SK-N-SH (cell line): ENCODE measurements around the gene CCT6A. TPM values are rescaled to one million over a fixed set of nuclear protein-coding genes. Genes with fewer than 3 reads are reported as not detected.
A peak's percentile ranks its signal among the peaks of the same experiment; 100 is the strongest.

Experiments
- CTCF ChIA-PET: fragments of 300-600, 350-600 bp; formaldehyde crosslinking; extraction: SDS; loops from one replicate; lab custom pipeline; 2021; lab: Yijun Ruan, JAX
- POLR2A ChIA-PET: fragments of 350-600 bp; sonication (Branson Sonifier 250); formaldehyde crosslinking; extraction: SDS; loops from one replicate; lab custom pipeline; 2020; ENCODE audit warnings: antibody characterized with exemption, inconsistent platforms; lab: Yijun Ruan, JAX
- DNase-seq: peaks from one replicate; pipeline ENCODE4 v3.0.0; 2012
- H2AFZ ChIP-seq: fragments of 200-600 bp; sonication (generic); 2 replicates; pipeline ENCODE4 v1.8.1; 2016; ENCODE audit warnings: antibody characterized with exemption, mild to moderate bottlenecking, low read depth
- H3F3A ChIP-seq: fragments of 200-600 bp; sonication (generic); replicated peaks from 2 replicates; pipeline ENCODE3; 2016; ENCODE audit warnings: antibody characterized with exemption, mild to moderate bottlenecking; ENCODE audit not compliant: insufficient read depth
- H3K27ac ChIP-seq, 2 experiments: fragments of 200-500 bp in 1 of 2; fragments of 200-600 bp in 1 of 2; sonication (Bioruptor generic) in 1 of 2; sonication (generic), shearing (Covaris generic) in 1 of 2; 2 replicates each; pipeline versions ENCODE4 v1.5.1 to v1.6.1; 2014 to 2016; ENCODE audit warnings: low read depth in 2 of 2, inconsistent platforms in 1 of 2, low read length in 1 of 2, mild to moderate bottlenecking in 1 of 2, mixed read lengths in 1 of 2
- H3K27me3 ChIP-seq: fragments of 200-600 bp; sonication (generic), shearing (Covaris generic); 2 replicates; pipeline ENCODE4 v1.6.1; 2016; ENCODE audit warnings: mixed run types; ENCODE audit not compliant: insufficient read depth
- H3K36me3 ChIP-seq, 2 experiments: fragments of 200-500 bp in 1 of 2; fragments of 200-600 bp in 1 of 2; sonication (Bioruptor generic) in 1 of 2; sonication (generic) in 1 of 2; replicated peaks in 1 of 2; 2 replicates each; pipeline versions ENCODE3 to v1.5.1; 2014 to 2016; ENCODE audit warnings: low read length in 1 of 2, mild to moderate bottlenecking in 1 of 2; ENCODE audit not compliant: insufficient read depth in 2 of 2, control insufficient read depth in 1 of 2
- H3K4me1 ChIP-seq, 2 experiments: fragments of 200-500 bp in 1 of 2; fragments of 200-600 bp in 1 of 2; sonication (Bioruptor generic) in 1 of 2; sonication (generic), shearing (Covaris generic) in 1 of 2; 2 replicates each; pipeline versions ENCODE4 v1.5.1 to v1.6.1; 2014 to 2016; ENCODE audit warnings: low read depth in 1 of 2, low read length in 1 of 2, mixed run types in 1 of 2; ENCODE audit not compliant: insufficient read depth in 2 of 2, control insufficient read depth in 1 of 2
- H3K4me2 ChIP-seq: fragments of 200-600 bp; sonication (generic), shearing (Covaris generic); 2 replicates; pipeline ENCODE4 v1.6.1; 2017; ENCODE audit warnings: mixed run types
- H3K4me3 ChIP-seq, 2 experiments: fragments of 200-500 bp in 1 of 2; fragments of 200-600 bp in 1 of 2; sonication (Bioruptor generic) in 1 of 2; sonication (generic), shearing (Covaris generic) in 1 of 2; 2 replicates each; pipeline versions ENCODE4 v1.5.1 to v1.8.1; 2014 to 2016; ENCODE audit warnings: low read depth in 2 of 2, inconsistent platforms in 1 of 2, low read length in 1 of 2, mild to moderate bottlenecking in 1 of 2, mixed read lengths in 1 of 2, moderate library complexity in 1 of 2
- H3K79me2 ChIP-seq: fragments of 200-600 bp; sonication (generic); 2 replicates; pipeline ENCODE4 v1.8.1; 2017; ENCODE audit warnings: mild to moderate bottlenecking; ENCODE audit not compliant: insufficient read depth
- H3K9ac ChIP-seq: fragments of 200-600 bp; sonication (generic); 2 replicates; pipeline ENCODE4 v1.6.1; 2017; ENCODE audit warnings: mixed run types
- H3K9me2 ChIP-seq: fragments of 200-600 bp; sonication (generic); 2 replicates; pipeline ENCODE4 v1.6.1; 2017; ENCODE audit warnings: mixed run types
- H3K9me3 ChIP-seq: fragments of 200-600 bp; sonication (generic); 2 replicates; pipeline ENCODE4 v1.6.1; 2017; ENCODE audit warnings: mixed run types, mild to moderate bottlenecking, moderate library complexity
- H4K20me1 ChIP-seq: fragments of 200-600 bp; sonication (generic); 2 replicates; pipeline ENCODE4 v1.6.1; 2017; ENCODE audit warnings: mild to moderate bottlenecking, mixed run types; ENCODE audit not compliant: insufficient read depth
- CHD2 ChIP-seq: fragments of 150-350 bp; IDR thresholded peaks from 2 replicates; pipeline ENCODE4 v1.6.1; 2018; ENCODE audit warnings: low read length; ENCODE audit not compliant: partially characterized antibody
- CTCF ChIP-seq: fragments of 200-600 bp; sonication (generic); IDR thresholded peaks from 2 replicates; pipeline ENCODE4 v1.6.1; 2017; ENCODE audit warnings: antibody characterized with exemption, mild to moderate bottlenecking, moderate library complexity
- ELF1 ChIP-seq: IDR thresholded peaks from 2 replicates; pipeline ENCODE4 v1.4.0; 2012
- EP300 ChIP-seq, 2 experiments: IDR thresholded peaks; 2 replicates each; pipeline versions ENCODE4 v1.4.0 to v1.6.1; 2012; ENCODE audit warnings: borderline replicate concordance in 1 of 2, low read depth in 1 of 2, low read length in 1 of 2
- FOXJ3 ChIP-seq: sonication (generic); formaldehyde crosslinking; IDR thresholded peaks from 2 replicates; pipeline ENCODE4 v1.5.1; 2020; ENCODE audit warnings: mild to moderate bottlenecking, missing genetic modification reagents
- GABPA ChIP-seq: IDR thresholded peaks from 2 replicates; pipeline ENCODE4 v1.4.0; 2012; ENCODE audit warnings: low read depth, mild to moderate bottlenecking
- MEF2A ChIP-seq: IDR thresholded peaks from 2 replicates; pipeline ENCODE4 v1.4.0; 2012; ENCODE audit warnings: low read depth, borderline replicate concordance
- MXI1 ChIP-seq: IDR thresholded peaks from 2 replicates; pipeline ENCODE4 v1.6.1; 2012; ENCODE audit warnings: mild to moderate bottlenecking, low read depth, low read length, improper control_type of control experiment
- RAD21 ChIP-seq: IDR thresholded peaks from 2 replicates; pipeline ENCODE4 v1.6.1; 2012; ENCODE audit warnings: mild to moderate bottlenecking, low read length
- RFX5 ChIP-seq: IDR thresholded peaks from 2 replicates; pipeline ENCODE4 v1.6.1; 2012; ENCODE audit warnings: mild to moderate bottlenecking, improper control_type of control experiment, low read length
- RXRA ChIP-seq: IDR thresholded peaks from 2 replicates; pipeline ENCODE4 v1.4.0; 2012; ENCODE audit warnings: low read depth, mild to moderate bottlenecking, borderline replicate concordance
- SIN3A ChIP-seq: IDR thresholded peaks from 2 replicates; pipeline ENCODE4 v1.6.1; 2012; ENCODE audit warnings: low read depth, mild to moderate bottlenecking, low read length, moderate library complexity, borderline replicate concordance
- TAF1 ChIP-seq: IDR thresholded peaks from 2 replicates; pipeline ENCODE4 v1.6.1; 2012; ENCODE audit warnings: low read depth, mild to moderate bottlenecking, low read length, moderate library complexity, borderline replicate concordance
- TCF12 ChIP-seq: IDR thresholded peaks from 2 replicates; pipeline ENCODE4 v1.4.0; 2012
- YY1 ChIP-seq: IDR thresholded peaks from 2 replicates; pipeline ENCODE4 v1.4.0; 2012; ENCODE audit warnings: low read depth, mild to moderate bottlenecking
- WGBS: methylation state at CpG from one replicate; pipeline ENCODE4 v1.1.6; 2017; ENCODE audit warnings: low lambda C conversion rate; 5-methylcytosine and 5-hydroxymethylcytosine counted together
- polyA plus RNA-seq, 3 experiments: library from polyadenylated mRNA; depleted of rRNA; stranded (reverse); fragments of >200 nt; gene quantifications; 2 replicates each; pipeline ENCODE4 v1.2.3, GENCODE V29; 2012
- TF ChIP-seq, protein P1 (sequence below): IDR thresholded peaks from 2 replicates; pipeline ENCODE4 v1.6.1; 2012; ENCODE audit warnings: mild to moderate bottlenecking, low read depth, low read length, moderate library complexity
- TF ChIP-seq, protein P2 (sequence below): IDR thresholded peaks from 2 replicates; pipeline ENCODE4 v1.4.0; 2012; ENCODE audit warnings: low read depth
- TF ChIP-seq, protein P3 (sequence below): IDR thresholded peaks from 2 replicates; pipeline ENCODE4; 2012

The CCT6A gene
- polyA plus RNA-seq, 1 of the 3 experiments (the other 2 are of a cell fraction): 221 TPM

- H3K4me3 ChIP-seq: no peak overlapping the region
- no peak overlapping the region for H3K27ac ChIP-seq
- peaks cover 44 to 59% of the 10 kb centered on the region in 2 experiments for H3K36me3 ChIP-seq
- H3F3A ChIP-seq: peaks cover 54% of the 10 kb centered on the region
- WGBS: 82% methylated on average over 9 of the region's 9 CpGs
- H3K9me2 ChIP-seq: no peaks in the 10 kb centered on the region
- H2AFZ ChIP-seq: no peak overlapping the region
- POLR2A ChIA-PET: interaction anchor here (0.8 kb wide), 1 partner anchor 19 kb away, joined by 4 read pairs; no protein-coding TSS in a partner anchor
- CTCF ChIA-PET: interaction anchor here (0.8 to 2.6 kb wide), 5 partner anchors 9 to 89 kb away, joined by 3 to 10 read pairs (median 7); partner anchors contain the start of gene NIPSNAP2
- peak overlapping the region; percentile 93; the same call in 1 of the 2 replicates for H3K9ac ChIP-seq
- no peak for DNase-seq
- no peak for TF ChIP-seq MXI1
- TF ChIP-seq MEF2A: no peak
- TF ChIP-seq EP300 (IDR thresholded peaks at IDR 0.05; ENCODE audit: borderline replicate concordance in 1 of 2, low read depth in 1 of 2, low read length in 1 of 2): no peak
- TF ChIP-seq RXRA: no peak
- TF ChIP-seq TCF12: no peak
- no peak for TF ChIP-seq RFX5
- TF ChIP-seq TAF1: no peak
- TF ChIP-seq FOXJ3 (CRISPR knock-in tag): no peak
- TF ChIP-seq, protein P1, sequence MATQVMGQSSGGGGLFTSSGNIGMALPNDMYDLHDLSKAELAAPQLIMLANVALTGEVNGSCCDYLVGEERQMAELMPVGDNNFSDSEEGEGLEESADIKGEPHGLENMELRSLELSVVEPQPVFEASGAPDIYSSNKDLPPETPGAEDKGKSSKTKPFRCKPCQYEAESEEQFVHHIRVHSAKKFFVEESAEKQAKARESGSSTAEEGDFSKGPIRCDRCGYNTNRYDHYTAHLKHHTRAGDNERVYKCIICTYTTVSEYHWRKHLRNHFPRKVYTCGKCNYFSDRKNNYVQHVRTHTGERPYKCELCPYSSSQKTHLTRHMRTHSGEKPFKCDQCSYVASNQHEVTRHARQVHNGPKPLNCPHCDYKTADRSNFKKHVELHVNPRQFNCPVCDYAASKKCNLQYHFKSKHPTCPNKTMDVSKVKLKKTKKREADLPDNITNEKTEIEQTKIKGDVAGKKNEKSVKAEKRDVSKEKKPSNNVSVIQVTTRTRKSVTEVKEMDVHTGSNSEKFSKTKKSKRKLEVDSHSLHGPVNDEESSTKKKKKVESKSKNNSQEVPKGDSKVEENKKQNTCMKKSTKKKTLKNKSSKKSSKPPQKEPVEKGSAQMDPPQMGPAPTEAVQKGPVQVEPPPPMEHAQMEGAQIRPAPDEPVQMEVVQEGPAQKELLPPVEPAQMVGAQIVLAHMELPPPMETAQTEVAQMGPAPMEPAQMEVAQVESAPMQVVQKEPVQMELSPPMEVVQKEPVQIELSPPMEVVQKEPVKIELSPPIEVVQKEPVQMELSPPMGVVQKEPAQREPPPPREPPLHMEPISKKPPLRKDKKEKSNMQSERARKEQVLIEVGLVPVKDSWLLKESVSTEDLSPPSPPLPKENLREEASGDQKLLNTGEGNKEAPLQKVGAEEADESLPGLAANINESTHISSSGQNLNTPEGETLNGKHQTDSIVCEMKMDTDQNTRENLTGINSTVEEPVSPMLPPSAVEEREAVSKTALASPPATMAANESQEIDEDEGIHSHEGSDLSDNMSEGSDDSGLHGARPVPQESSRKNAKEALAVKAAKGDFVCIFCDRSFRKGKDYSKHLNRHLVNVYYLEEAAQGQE: no peak
- no peak for TF ChIP-seq ELF1
- TF ChIP-seq CHD2: no peak
- TF ChIP-seq GABPA: no peak
- TF ChIP-seq, protein P2, sequence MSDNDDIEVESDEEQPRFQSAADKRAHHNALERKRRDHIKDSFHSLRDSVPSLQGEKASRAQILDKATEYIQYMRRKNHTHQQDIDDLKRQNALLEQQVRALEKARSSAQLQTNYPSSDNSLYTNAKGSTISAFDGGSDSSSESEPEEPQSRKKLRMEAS: no peak
- no peak for TF ChIP-seq YY1
- no peak for TF ChIP-seq SIN3A
- TF ChIP-seq CTCF: no peak
- TF ChIP-seq, protein P3, sequence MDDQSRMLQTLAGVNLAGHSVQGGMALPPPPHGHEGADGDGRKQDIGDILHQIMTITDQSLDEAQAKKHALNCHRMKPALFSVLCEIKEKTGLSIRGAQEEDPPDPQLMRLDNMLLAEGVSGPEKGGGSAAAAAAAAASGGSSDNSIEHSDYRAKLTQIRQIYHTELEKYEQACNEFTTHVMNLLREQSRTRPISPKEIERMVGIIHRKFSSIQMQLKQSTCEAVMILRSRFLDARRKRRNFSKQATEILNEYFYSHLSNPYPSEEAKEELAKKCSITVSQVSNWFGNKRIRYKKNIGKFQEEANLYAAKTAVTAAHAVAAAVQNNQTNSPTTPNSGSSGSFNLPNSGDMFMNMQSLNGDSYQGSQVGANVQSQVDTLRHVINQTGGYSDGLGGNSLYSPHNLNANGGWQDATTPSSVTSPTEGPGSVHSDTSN: no peak
- no peak for TF ChIP-seq RAD21
- H3K4me2 ChIP-seq: peak overlapping the region; percentile 91
- no peaks in the 10 kb centered on the region for H3K27me3 ChIP-seq
- peaks cover 16% of the 10 kb centered on the region for H4K20me1 ChIP-seq
- peaks cover 92% of the 10 kb centered on the region for H3K79me2 ChIP-seq
- H3K4me1 ChIP-seq: peaks cover 22 to 39% of the 10 kb centered on the region in 2 experiments
- no peaks in the 10 kb centered on the region for H3K9me3 ChIP-seq
These were observed 1.8 kb downstream of the CCT6A start for GRCh38 chr7:56053379-56053778.
